ENCODE measurements around the gene AARS2.

Gene AARS2

DNA sequence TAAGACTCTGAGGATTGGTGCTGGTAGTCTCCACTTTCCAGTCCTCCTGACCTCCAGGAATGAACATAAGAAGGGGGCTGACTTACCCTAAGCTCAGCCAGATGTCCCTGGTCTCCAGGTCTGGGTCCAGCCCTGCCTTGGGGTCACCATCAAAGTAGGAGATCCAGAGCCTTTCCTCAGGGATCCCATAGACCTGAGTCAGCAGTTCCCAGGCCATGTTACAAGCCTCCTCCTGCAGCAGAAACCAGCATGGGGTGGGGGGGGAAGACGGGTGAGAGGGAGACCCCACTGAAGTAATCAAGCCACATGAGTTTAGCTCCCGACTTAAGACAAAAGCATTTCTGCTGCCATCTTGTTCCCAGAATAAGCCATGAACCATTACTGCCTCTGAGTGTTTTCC, 1.8 kb downstream of the AARS2 start:
- Histone ChIP-seq H3K9me3 (ENCODE audit: control insufficient read depth, insufficient read depth, low read length) (no peaks in the 10 kb centered on the region), H3K27ac (ENCODE audit: low read depth, low read length) (no peak overlapping the region), H3K4me2 (ENCODE audit: low read length) (no peak overlapping the region), H3K4me3 (ENCODE audit: low read length) (no peak overlapping the region), H3K36me3 (ENCODE audit: control insufficient read depth, low read length) (peaks cover 44% of the 10 kb centered on the region), H3K27me3 (ENCODE audit: control insufficient read depth, low read length) (0 out of 2 replicates have a peak, but pooled peaks cover 2% of the 10 kb centered on the region), H3F3A (ENCODE audit: control insufficient read depth, insufficient read depth) (no peaks in the 10 kb centered on the region), H4K20me1 (ENCODE audit: control insufficient read depth, insufficient read depth, low read depth, low read length) (no peaks in the 10 kb centered on the region), H3K4me1 (ENCODE audit: control insufficient read depth, low read length) (peaks cover 9% of the 10 kb centered on the region), H3K79me2 (ENCODE audit: control insufficient read depth, low read length) (peaks cover 18% of the 10 kb centered on the region), H3K9me2 (replicated peaks; ENCODE audit: control insufficient read depth, low read length) (no peaks in the 10 kb centered on the region)
- TF ChIP-seq, protein P1, sequence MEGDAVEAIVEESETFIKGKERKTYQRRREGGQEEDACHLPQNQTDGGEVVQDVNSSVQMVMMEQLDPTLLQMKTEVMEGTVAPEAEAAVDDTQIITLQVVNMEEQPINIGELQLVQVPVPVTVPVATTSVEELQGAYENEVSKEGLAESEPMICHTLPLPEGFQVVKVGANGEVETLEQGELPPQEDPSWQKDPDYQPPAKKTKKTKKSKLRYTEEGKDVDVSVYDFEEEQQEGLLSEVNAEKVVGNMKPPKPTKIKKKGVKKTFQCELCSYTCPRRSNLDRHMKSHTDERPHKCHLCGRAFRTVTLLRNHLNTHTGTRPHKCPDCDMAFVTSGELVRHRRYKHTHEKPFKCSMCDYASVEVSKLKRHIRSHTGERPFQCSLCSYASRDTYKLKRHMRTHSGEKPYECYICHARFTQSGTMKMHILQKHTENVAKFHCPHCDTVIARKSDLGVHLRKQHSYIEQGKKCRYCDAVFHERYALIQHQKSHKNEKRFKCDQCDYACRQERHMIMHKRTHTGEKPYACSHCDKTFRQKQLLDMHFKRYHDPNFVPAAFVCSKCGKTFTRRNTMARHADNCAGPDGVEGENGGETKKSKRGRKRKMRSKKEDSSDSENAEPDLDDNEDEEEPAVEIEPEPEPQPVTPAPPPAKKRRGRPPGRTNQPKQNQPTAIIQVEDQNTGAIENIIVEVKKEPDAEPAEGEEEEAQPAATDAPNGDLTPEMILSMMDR (IDR thresholded peaks at IDR 0.05; ENCODE audit: low read depth, low read length, poor library complexity, severe bottlenecking): no peak
- no peak for TF ChIP-seq EZH2phosphoT487 (IDR thresholded peaks at IDR 0.05; ENCODE audit: borderline replicate concordance, low read length)

DNA sequence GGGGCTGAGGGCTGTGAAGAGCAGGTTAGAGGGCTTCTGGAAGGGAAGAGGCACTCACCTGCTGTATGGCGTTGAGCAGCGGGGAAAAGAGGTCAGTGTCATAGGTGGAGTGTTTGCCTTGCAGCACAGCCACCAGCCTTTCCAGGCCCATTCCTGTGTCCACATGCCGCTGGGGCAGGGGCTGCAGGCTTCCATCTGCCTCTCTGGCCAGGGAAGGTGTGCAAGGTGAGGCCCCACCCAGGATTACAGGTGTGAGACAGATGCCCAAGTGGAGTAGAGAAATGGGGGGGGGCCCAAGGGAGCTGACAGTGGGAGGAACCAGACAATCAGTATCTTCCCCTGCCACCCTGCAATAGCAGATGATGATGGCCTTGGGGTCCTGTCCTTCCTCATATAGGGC, 2.9 kb downstream of the AARS2 start:
- H3K4me3 ChIP-seq (ENCODE audit: low read length): no peak overlapping the region

GRCh38 chr6:44309631-44310030, 3.5 kb downstream of the AARS2 start:
- H3K9me3 ChIP-seq (ENCODE audit: control insufficient read depth, insufficient read depth, low read length): no peaks in the 10 kb centered on the region
- no peak overlapping the region for H3K27ac ChIP-seq (ENCODE audit: low read depth, low read length)
- H3K4me1 ChIP-seq (ENCODE audit: control insufficient read depth, low read length): peaks cover 9% of the 10 kb centered on the region
- no peak overlapping the region for H3K4me2 ChIP-seq (ENCODE audit: low read length)
- H3K9me2 ChIP-seq (replicated peaks; ENCODE audit: control insufficient read depth, low read length): no peaks in the 10 kb centered on the region
- TF ChIP-seq, protein P1 (IDR thresholded peaks at IDR 0.05; ENCODE audit: low read depth, low read length, poor library complexity, severe bottlenecking): no peak
- TF ChIP-seq EZH2phosphoT487 (IDR thresholded peaks at IDR 0.05; ENCODE audit: borderline replicate concordance, low read length): no peak
- no peak overlapping the region for H3K4me3 ChIP-seq (ENCODE audit: low read length)
- no peaks in the 10 kb centered on the region for H4K20me1 ChIP-seq (ENCODE audit: control insufficient read depth, insufficient read depth, low read depth, low read length)
- no peaks in the 10 kb centered on the region for H3K27me3 ChIP-seq (ENCODE audit: control insufficient read depth, low read length)
- peaks cover 57% of the 10 kb centered on the region for H3K36me3 ChIP-seq (ENCODE audit: control insufficient read depth, low read length)
- peaks cover 18% of the 10 kb centered on the region for H3K79me2 ChIP-seq (ENCODE audit: control insufficient read depth, low read length)
- no peaks in the 10 kb centered on the region for H3F3A ChIP-seq (ENCODE audit: control insufficient read depth, insufficient read depth)

More for the DNA sequence above, 2.9 kb downstream of the AARS2 start:
- TF ChIP-seq, protein P1 (IDR thresholded peaks at IDR 0.05; ENCODE audit: low read depth, low read length, poor library complexity, severe bottlenecking): no peak
- TF ChIP-seq EZH2phosphoT487 (IDR thresholded peaks at IDR 0.05; ENCODE audit: borderline replicate concordance, low read length): no peak
- H3K9me2 ChIP-seq (replicated peaks; ENCODE audit: control insufficient read depth, low read length): no peaks in the 10 kb centered on the region
- no peak overlapping the region for H3K4me2 ChIP-seq (ENCODE audit: low read length)
- H4K20me1 ChIP-seq (ENCODE audit: control insufficient read depth, insufficient read depth, low read depth, low read length): no peaks in the 10 kb centered on the region
- peaks cover 9% of the 10 kb centered on the region for H3K4me1 ChIP-seq (ENCODE audit: control insufficient read depth, low read length)
- H3K9me3 ChIP-seq (ENCODE audit: control insufficient read depth, insufficient read depth, low read length): no peaks in the 10 kb centered on the region
- no peak overlapping the region for H3K27ac ChIP-seq (ENCODE audit: low read depth, low read length)
- H3K36me3 ChIP-seq (ENCODE audit: control insufficient read depth, low read length): peaks cover 51% of the 10 kb centered on the region
- H3F3A ChIP-seq (ENCODE audit: control insufficient read depth, insufficient read depth): no peaks in the 10 kb centered on the region
- no peaks in the 10 kb centered on the region for H3K27me3 ChIP-seq (ENCODE audit: control insufficient read depth, low read length)
- peaks cover 18% of the 10 kb centered on the region for H3K79me2 ChIP-seq (ENCODE audit: control insufficient read depth, low read length)
